ENCODE results near the gene EFCAB5. TPM values are rescaled to one million over a fixed set of nuclear protein-coding genes. Genes with fewer than 3 reads are reported as not detected.
A peak's percentile ranks its signal among the peaks of the same experiment; 100 is the strongest.

The EFCAB5 gene
- total and polyA plus RNA-seq, 2 of the 13 experiments (the other 11 are each of a cell fraction or from before 2014, with no cell fraction given): 0.15 TPM; not detected in 1

DNA sequence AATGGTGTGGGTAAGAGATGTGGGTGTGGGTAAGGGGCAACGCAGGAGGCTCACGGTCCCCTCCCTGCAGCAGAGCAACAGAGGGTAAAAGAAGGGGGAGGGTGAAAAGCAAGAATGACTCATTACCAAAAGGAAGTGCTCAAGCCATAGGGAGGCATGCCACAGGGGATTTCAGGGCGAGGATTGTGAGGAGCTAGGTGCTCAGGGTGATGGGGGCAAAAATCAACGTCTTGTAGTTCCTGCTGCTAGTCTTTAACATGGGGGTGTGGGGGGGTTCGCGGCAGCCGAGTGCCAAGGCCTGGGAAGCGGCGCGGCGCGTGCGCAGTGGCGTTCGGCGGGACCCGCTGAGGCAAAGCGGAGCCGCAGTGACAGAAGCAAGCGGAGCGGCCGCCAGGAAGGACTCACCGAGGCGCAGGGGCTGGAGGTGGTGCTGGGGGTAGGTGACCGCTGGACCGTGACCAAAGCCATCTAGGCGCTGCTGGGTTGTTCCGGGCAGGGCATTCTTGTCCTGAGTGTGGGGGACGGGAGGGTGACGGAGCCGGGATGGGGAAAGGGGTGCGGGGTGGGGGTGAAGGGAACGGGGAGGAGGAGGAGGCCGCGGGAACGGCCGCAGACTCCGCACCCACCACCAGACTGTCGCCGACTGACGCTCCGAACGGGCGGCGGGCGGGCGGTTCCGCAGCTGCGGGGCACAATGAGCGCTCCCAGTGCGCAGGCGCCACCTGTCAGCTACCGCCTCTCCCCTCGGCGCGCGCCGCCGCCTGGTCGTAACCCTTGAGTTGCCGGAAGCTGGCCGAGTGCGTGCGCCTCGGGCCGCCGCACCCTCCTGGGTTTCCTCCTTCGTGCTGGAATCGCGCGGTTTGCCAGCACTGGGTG is 11.7 kb upstream of the EFCAB5 start, which contains the start of gene SSH2 (continued):
- peak; percentile 99 for TF ChIP-seq HNRNPK (IDR thresholded peaks at IDR 0.05; ENCODE audit: low read depth, low read length, poor library complexity, severe bottlenecking)
- TF ChIP-seq HES4 (CRISPR knock-in tag; IDR thresholded peaks at IDR 0.05; ENCODE audit: borderline replicate concordance): 0 out of 2 replicates have a peak, but pooled peaks have one; percentile 22
- no peak for TF ChIP-seq ZNF792 (CRISPR knock-in tag; IDR thresholded peaks at IDR 0.05)
- no peak for TF ChIP-seq ZNF629 (CRISPR knock-in tag; conservative IDR thresholded peaks at IDR 0.05)
- TF ChIP-seq, protein P1, sequence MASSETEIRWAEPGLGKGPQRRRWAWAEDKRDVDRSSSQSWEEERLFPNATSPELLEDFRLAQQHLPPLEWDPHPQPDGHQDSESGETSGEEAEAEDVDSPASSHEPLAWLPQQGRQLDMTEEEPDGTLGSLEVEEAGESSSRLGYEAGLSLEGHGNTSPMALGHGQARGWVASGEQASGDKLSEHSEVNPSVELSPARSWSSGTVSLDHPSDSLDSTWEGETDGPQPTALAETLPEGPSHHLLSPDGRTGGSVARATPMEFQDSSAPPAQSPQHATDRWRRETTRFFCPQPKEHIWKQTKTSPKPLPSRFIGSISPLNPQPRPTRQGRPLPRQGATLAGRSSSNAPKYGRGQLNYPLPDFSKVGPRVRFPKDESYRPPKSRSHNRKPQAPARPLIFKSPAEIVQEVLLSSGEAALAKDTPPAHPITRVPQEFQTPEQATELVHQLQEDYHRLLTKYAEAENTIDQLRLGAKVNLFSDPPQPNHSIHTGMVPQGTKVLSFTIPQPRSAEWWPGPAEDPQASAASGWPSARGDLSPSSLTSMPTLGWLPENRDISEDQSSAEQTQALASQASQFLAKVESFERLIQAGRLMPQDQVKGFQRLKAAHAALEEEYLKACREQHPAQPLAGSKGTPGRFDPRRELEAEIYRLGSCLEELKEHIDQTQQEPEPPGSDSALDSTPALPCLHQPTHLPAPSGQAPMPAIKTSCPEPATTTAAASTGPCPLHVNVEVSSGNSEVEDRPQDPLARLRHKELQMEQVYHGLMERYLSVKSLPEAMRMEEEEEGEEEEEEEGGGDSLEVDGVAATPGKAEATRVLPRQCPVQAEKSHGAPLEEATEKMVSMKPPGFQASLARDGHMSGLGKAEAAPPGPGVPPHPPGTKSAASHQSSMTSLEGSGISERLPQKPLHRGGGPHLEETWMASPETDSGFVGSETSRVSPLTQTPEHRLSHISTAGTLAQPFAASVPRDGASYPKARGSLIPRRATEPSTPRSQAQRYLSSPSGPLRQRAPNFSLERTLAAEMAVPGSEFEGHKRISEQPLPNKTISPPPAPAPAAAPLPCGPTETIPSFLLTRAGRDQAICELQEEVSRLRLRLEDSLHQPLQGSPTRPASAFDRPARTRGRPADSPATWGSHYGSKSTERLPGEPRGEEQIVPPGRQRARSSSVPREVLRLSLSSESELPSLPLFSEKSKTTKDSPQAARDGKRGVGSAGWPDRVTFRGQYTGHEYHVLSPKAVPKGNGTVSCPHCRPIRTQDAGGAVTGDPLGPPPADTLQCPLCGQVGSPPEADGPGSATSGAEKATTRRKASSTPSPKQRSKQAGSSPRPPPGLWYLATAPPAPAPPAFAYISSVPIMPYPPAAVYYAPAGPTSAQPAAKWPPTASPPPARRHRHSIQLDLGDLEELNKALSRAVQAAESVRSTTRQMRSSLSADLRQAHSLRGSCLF (CRISPR knock-in tag; IDR thresholded peaks at IDR 0.05; ENCODE audit: borderline replicate concordance): no peak
- peak; percentile 23; the same call in 1 of the 2 replicates for TF ChIP-seq ZMYM4 (CRISPR knock-in tag; IDR thresholded peaks at IDR 0.05)
- TF ChIP-seq ZFP36 (IDR thresholded peaks at IDR 0.05; ENCODE audit: borderline replicate concordance, low read depth, low read length, partially characterized antibody): no peak
- no peak for TF ChIP-seq FOXC1 (CRISPR knock-in tag; IDR thresholded peaks at IDR 0.05; ENCODE audit: borderline replicate concordance)
- TF ChIP-seq, protein P2, sequence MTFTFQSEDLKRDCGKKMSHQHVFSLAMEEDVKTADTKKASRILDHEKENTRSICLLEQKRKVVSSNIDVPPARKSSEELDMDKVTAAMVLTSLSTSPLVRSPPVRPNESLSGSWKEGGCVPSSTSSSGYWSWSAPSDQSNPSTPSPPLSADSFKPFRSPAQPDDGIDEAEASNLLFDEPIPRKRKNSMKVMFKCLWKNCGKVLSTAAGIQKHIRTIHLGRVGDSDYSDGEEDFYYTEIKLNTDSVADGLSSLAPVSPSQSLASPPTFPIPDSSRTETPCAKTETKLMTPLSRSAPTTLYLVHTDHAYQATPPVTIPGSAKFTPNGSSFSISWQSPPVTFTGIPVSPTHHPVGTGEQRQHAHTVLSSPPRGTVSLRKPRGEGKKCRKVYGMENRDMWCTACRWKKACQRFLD (CRISPR knock-in tag; IDR thresholded peaks at IDR 0.05; ENCODE audit: borderline replicate concordance): no peak
- 0 out of 2 replicates have a peak, but pooled peaks have one; percentile 50 for TF ChIP-seq KMT2A (CRISPR knock-in tag; IDR thresholded peaks at IDR 0.05)
- TF ChIP-seq YEATS4 (CRISPR knock-in tag; IDR thresholded peaks at IDR 0.05; ENCODE audit: borderline replicate concordance): no peak
- TF ChIP-seq DPF2 (CRISPR knock-in tag; IDR thresholded peaks at IDR 0.05; ENCODE audit: borderline replicate concordance, low read depth): no peak
- TF ChIP-seq, protein P3, sequence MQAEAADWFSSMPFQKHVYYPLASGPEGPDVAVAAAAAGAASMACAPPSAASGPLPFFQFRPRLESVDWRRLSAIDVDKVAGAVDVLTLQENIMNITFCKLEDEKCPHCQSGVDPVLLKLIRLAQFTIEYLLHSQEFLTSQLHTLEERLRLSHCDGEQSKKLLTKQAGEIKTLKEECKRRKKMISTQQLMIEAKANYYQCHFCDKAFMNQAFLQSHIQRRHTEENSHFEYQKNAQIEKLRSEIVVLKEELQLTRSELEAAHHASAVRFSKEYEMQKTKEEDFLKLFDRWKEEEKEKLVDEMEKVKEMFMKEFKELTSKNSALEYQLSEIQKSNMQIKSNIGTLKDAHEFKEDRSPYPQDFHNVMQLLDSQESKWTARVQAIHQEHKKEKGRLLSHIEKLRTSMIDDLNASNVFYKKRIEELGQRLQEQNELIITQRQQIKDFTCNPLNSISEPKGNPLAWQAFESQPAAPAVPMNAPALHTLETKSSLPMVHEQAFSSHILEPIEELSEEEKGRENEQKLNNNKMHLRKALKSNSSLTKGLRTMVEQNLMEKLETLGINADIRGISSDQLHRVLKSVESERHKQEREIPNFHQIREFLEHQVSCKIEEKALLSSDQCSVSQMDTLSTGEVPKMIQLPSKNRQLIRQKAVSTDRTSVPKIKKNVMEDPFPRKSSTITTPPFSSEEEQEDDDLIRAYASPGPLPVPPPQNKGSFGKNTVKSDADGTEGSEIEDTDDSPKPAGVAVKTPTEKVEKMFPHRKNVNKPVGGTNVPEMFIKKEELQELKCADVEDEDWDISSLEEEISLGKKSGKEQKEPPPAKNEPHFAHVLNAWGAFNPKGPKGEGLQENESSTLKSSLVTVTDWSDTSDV (CRISPR knock-in tag; IDR thresholded peaks at IDR 0.05): no peak
- TF ChIP-seq HNF4G (IDR thresholded peaks at IDR 0.05; ENCODE audit: borderline replicate concordance, low read depth, low read length): peak; percentile 19; the same call in 1 of the 2 replicates
- TF ChIP-seq HNF4G (CRISPR knock-in tag; IDR thresholded peaks at IDR 0.05; ENCODE audit: borderline replicate concordance, low read depth): no peak
- no peak for TF ChIP-seq PHB2 (IDR thresholded peaks at IDR 0.05; ENCODE audit: partially characterized antibody)
- TF ChIP-seq THAP11 (CRISPR knock-in tag; IDR thresholded peaks at IDR 0.05): no peak
- TF ChIP-seq, protein P4, sequence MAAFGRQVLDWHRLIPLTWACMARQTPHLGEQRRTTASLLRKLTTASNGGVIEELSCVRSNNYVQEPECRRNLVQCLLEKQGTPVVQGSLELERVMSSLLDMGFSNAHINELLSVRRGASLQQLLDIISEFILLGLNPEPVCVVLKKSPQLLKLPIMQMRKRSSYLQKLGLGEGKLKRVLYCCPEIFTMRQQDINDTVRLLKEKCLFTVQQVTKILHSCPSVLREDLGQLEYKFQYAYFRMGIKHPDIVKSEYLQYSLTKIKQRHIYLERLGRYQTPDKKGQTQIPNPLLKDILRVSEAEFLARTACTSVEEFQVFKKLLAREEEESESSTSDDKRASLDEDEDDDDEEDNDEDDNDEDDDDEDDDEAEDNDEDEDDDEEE (CRISPR knock-in tag; IDR thresholded peaks at IDR 0.05): no peak
- no peak for TF ChIP-seq ZNF264 (CRISPR knock-in tag; IDR thresholded peaks at IDR 0.05)
